ENCODE data around the gene GLRA1. TPM values are rescaled to one million over a fixed set of nuclear protein-coding genes. Genes with fewer than 3 reads are reported as not detected.

Gene GLRA1
- total RNA-seq, 1 experiment from 2014 or later, result not detected

DNA sequence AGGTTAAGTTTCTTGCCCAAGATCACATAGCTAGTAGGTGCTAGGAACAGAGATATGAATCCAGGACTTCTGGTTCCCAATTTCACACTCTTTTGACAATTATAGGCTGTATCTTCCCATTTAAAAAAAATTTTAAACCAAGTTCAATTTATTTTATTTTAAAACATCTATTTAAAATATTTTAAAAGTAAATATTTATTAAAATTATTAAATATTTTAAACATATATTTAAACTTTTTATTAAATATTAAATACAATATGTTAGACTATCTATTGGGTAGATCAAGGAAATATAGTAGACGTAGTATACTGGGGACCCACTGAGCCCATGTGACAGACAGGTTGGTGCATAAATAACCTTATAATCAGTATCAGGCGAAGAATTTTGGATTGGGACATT lies 54.8 kb downstream of the GLRA1 start:
- TF ChIP-seq, protein P1, sequence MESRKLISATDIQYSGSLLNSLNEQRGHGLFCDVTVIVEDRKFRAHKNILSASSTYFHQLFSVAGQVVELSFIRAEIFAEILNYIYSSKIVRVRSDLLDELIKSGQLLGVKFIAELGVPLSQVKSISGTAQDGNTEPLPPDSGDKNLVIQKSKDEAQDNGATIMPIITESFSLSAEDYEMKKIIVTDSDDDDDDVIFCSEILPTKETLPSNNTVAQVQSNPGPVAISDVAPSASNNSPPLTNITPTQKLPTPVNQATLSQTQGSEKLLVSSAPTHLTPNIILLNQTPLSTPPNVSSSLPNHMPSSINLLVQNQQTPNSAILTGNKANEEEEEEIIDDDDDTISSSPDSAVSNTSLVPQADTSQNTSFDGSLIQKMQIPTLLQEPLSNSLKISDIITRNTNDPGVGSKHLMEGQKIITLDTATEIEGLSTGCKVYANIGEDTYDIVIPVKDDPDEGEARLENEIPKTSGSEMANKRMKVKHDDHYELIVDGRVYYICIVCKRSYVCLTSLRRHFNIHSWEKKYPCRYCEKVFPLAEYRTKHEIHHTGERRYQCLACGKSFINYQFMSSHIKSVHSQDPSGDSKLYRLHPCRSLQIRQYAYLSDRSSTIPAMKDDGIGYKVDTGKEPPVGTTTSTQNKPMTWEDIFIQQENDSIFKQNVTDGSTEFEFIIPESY (IDR thresholded peaks at IDR 0.05; ENCODE audit: extremely low read depth, insufficient replicate concordance, low read length), result no peak
- CTCF ChIA-PET, result no interaction called here
- no peak overlapping the region for H2AFZ ChIP-seq (ENCODE audit: low read depth, low read length, poor library complexity, severe bottlenecking)
- DNase-seq (ENCODE audit: low read depth, low spot score) (no peak), ATAC-seq (no peak)
- RAD21 ChIA-PET (ENCODE audit: low non-redundant PET in 1 of 2, low total read pairs in 2 of 2, uncharacterized antibody in 2 of 2, unreplicated experiment in 2 of 2), result no interaction called here
- intact Hi-C loops (cut with micrococcal nuclease), result no loop called here
- H3K9me2 ChIP-seq (ENCODE audit: insufficient read depth), result no peaks in the 10 kb centered on the region
- no peaks in the 10 kb centered on the region for H4K20me1 ChIP-seq (ENCODE audit: insufficient read depth)
- no peak overlapping the region for H3K9ac ChIP-seq (ENCODE audit: low read length)
- POLR2A ChIA-PET, result no interaction called here
- no peaks in the 10 kb centered on the region for H3K79me2 ChIP-seq (ENCODE audit: insufficient read depth, low read length)
- no TSS peak for BruUV-seq (replicated peaks)
- no peak overlapping the region for H3K4me2 ChIP-seq (ENCODE audit: low read length)
- H3K4me3 ChIP-seq (replicated peaks in 1 of 2; ENCODE audit: low read depth in 1 of 2, low read length in 2 of 2), result no peak overlapping the region
- no peak overlapping the region for H3K27ac ChIP-seq (ENCODE audit: low read depth, low read length)
- no peaks in the 10 kb centered on the region for H3K9me3 ChIP-seq (ENCODE audit: control insufficient read depth in 1 of 2, insufficient read depth in 1 of 2, low read depth in 1 of 2, low read length in 2 of 2)
- H3K36me3 ChIP-seq (ENCODE audit: control insufficient read depth in 1 of 2, insufficient read depth in 2 of 2, low read length in 2 of 2), result no peaks in the 10 kb centered on the region
- no peaks in the 10 kb centered on the region for H3K27me3 ChIP-seq (ENCODE audit: insufficient read depth, low read length)
- peaks cover 0 to 8% of the 10 kb centered on the region in 2 experiments; a peak in 2 of 4 replicates for H3K4me1 ChIP-seq (ENCODE audit: control insufficient read depth in 1 of 2, insufficient read depth in 2 of 2, low read length in 2 of 2)

DNA sequence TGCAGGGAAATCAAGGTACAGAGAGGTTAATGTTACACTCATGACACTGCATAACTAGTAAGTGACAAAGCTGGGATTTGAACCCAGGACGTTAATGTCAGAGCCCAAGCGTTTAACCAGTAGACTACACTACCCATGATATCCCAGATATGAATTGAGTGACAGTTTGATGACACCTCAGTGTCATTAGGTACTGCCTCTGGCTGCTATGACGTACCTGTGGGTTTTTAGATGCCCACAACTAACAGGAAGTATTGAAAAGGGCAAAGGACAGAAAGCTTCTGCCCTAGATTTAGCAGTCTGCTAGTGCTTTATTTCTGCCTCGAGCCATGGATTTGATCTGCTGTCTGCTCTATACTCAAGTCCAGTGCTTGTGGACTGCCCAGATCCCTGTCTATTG lies 56.2 kb downstream of the GLRA1 start:
- peaks cover 0 to 8% of the 10 kb centered on the region in 2 experiments; a peak in 2 of 4 replicates for H3K4me1 ChIP-seq (ENCODE audit: control insufficient read depth in 1 of 2, insufficient read depth in 2 of 2, low read length in 2 of 2)
- no peak overlapping the region for H3K27ac ChIP-seq (ENCODE audit: low read depth, low read length)
- H3K4me3 ChIP-seq (replicated peaks in 1 of 2; ENCODE audit: low read depth in 1 of 2, low read length in 2 of 2), result no peak overlapping the region
- no peak for DNase-seq (ENCODE audit: low read depth, low spot score)
- no peak for TF ChIP-seq ATF3 (IDR thresholded peaks at IDR 0.05)
- TF ChIP-seq, protein P2, sequence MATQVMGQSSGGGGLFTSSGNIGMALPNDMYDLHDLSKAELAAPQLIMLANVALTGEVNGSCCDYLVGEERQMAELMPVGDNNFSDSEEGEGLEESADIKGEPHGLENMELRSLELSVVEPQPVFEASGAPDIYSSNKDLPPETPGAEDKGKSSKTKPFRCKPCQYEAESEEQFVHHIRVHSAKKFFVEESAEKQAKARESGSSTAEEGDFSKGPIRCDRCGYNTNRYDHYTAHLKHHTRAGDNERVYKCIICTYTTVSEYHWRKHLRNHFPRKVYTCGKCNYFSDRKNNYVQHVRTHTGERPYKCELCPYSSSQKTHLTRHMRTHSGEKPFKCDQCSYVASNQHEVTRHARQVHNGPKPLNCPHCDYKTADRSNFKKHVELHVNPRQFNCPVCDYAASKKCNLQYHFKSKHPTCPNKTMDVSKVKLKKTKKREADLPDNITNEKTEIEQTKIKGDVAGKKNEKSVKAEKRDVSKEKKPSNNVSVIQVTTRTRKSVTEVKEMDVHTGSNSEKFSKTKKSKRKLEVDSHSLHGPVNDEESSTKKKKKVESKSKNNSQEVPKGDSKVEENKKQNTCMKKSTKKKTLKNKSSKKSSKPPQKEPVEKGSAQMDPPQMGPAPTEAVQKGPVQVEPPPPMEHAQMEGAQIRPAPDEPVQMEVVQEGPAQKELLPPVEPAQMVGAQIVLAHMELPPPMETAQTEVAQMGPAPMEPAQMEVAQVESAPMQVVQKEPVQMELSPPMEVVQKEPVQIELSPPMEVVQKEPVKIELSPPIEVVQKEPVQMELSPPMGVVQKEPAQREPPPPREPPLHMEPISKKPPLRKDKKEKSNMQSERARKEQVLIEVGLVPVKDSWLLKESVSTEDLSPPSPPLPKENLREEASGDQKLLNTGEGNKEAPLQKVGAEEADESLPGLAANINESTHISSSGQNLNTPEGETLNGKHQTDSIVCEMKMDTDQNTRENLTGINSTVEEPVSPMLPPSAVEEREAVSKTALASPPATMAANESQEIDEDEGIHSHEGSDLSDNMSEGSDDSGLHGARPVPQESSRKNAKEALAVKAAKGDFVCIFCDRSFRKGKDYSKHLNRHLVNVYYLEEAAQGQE (IDR thresholded peaks at IDR 0.05; ENCODE audit: low read depth), result no peak
- no peak for TF ChIP-seq FOSL1 (IDR thresholded peaks at IDR 0.05; ENCODE audit: low read depth)
- no peak for TF ChIP-seq CBX3 (IDR thresholded peaks at IDR 0.05; ENCODE audit: low read depth)
- TF ChIP-seq YY1 (IDR thresholded peaks at IDR 0.05; ENCODE audit: extremely low read depth, insufficient replicate concordance, low read depth, low read length), result no peak
- no peak for TF ChIP-seq EZH2phosphoT487 (IDR thresholded peaks at IDR 0.05; ENCODE audit: borderline replicate concordance)
- H3K79me2 ChIP-seq (ENCODE audit: insufficient read depth, low read length), result no peaks in the 10 kb centered on the region
- no peak overlapping the region for H3K9ac ChIP-seq (ENCODE audit: low read length)
- RAD21 ChIA-PET (ENCODE audit: low non-redundant PET in 1 of 2, low total read pairs in 2 of 2, uncharacterized antibody in 2 of 2, unreplicated experiment in 2 of 2), result no interaction called here
- no TSS peak for BruUV-seq (replicated peaks)
- no peak overlapping the region for H2AFZ ChIP-seq (ENCODE audit: low read depth, low read length, poor library complexity, severe bottlenecking)
- H3K9me2 ChIP-seq (ENCODE audit: insufficient read depth), result no peaks in the 10 kb centered on the region
- CTCF ChIA-PET, result no interaction called here
- peaks cover 5% of the 10 kb centered on the region; the same call in 1 of the 2 replicates for H3K27me3 ChIP-seq (ENCODE audit: insufficient read depth, low read length)
- no peaks in the 10 kb centered on the region for H3K36me3 ChIP-seq (ENCODE audit: control insufficient read depth in 1 of 2, insufficient read depth in 2 of 2, low read length in 2 of 2)
- no peak overlapping the region for H3K4me2 ChIP-seq (ENCODE audit: low read length)
- intact Hi-C loops (cut with micrococcal nuclease), result no loop called here
- POLR2A ChIA-PET, result no interaction called here
- no peak for ATAC-seq
- H4K20me1 ChIP-seq (ENCODE audit: insufficient read depth), result no peaks in the 10 kb centered on the region
- H3K9me3 ChIP-seq (ENCODE audit: control insufficient read depth in 1 of 2, insufficient read depth in 1 of 2, low read depth in 1 of 2, low read length in 2 of 2), result no peaks in the 10 kb centered on the region
